Measurements from ENCODE around the gene TRIM77. TPM values are rescaled to one million over a fixed set of nuclear protein-coding genes. Genes with fewer than 3 reads are reported as not detected.
"Not testable (repeated sequence)": the region's sequence is repeated elsewhere in the genome, so short reads cannot be mapped to it uniquely, and the experiment has no call there.

TRIM77 gene
- polyA plus RNA-seq, 1 experiment: not detected

- no peak for DNase-seq (ENCODE audit: low read depth)
- TF ChIP-seq CTCF (IDR thresholded peaks at IDR 0.05; ENCODE audit: insufficient read depth, low read depth, low read length): no peak
- ChIA-PET CTCF (no interaction called here), POLR2A (no interaction called here)
- H3K27me3 ChIP-seq (ENCODE audit: control insufficient read depth, insufficient read depth, low read length): no peaks in the 10 kb centered on the region
- no peaks in the 10 kb centered on the region for H3K36me3 ChIP-seq (ENCODE audit: control insufficient read depth, insufficient read depth, low read length)
- H3K4me3 ChIP-seq (ENCODE audit: low read depth, low read length): no peak overlapping the region
Measured at GRCh38 chr11:89736566-89736965, 26.5 kb downstream of the TRIM77 start.

- no peak for DNase-seq (ENCODE audit: low read depth)
- TF ChIP-seq CTCF (IDR thresholded peaks at IDR 0.05; ENCODE audit: insufficient read depth, low read depth, low read length): no peak
- ChIA-PET POLR2A (no interaction called here), CTCF (no interaction called here)
- Histone ChIP-seq H3K36me3 (ENCODE audit: control insufficient read depth, insufficient read depth, low read length) (no peaks in the 10 kb centered on the region), H3K4me3 (ENCODE audit: low read depth, low read length) (no peak overlapping the region), H3K27me3 (ENCODE audit: control insufficient read depth, insufficient read depth, low read length) (no peaks in the 10 kb centered on the region)
Measured at GRCh38 chr11:89737116-89737515, 27.0 kb downstream of the TRIM77 start.

GRCh38 chr11:89741406-89741805, 31.3 kb downstream of the TRIM77 start:
- H3K4me3 ChIP-seq (ENCODE audit: low read depth, low read length); DNase-seq (ENCODE audit: low read depth); POLR2A ChIA-PET; H3K36me3 ChIP-seq (ENCODE audit: control insufficient read depth, insufficient read depth, low read length); H3K27me3 ChIP-seq (ENCODE audit: control insufficient read depth, insufficient read depth, low read length); CTCF ChIA-PET: not testable (repeated sequence)

- H3K27me3 ChIP-seq (ENCODE audit: control insufficient read depth, insufficient read depth, low read length); DNase-seq (ENCODE audit: low read depth); CTCF ChIA-PET; H3K4me3 ChIP-seq (ENCODE audit: low read depth, low read length); POLR2A ChIA-PET; H3K36me3 ChIP-seq (ENCODE audit: control insufficient read depth, insufficient read depth, low read length): not testable (repeated sequence)
Measured at GRCh38 chr11:89744158-89744557, 34.1 kb downstream of the TRIM77 start.

- POLR2A ChIA-PET; CTCF ChIA-PET; DNase-seq (ENCODE audit: low read depth); H3K4me3 ChIP-seq (ENCODE audit: low read depth, low read length); H3K36me3 ChIP-seq (ENCODE audit: control insufficient read depth, insufficient read depth, low read length); H3K27me3 ChIP-seq (ENCODE audit: control insufficient read depth, insufficient read depth, low read length): not testable (repeated sequence)
Measured at GRCh38 chr11:89750822-89751221, 40.7 kb downstream of the TRIM77 start.

Small RNAs within 50 kb of the gene (small RNA-seq; reads per million reads assigned to genes)
- gene AP003122.3 (ENCODE audit: insufficient read length, low read depth, low replicate concordance): not detected

Other genes starting within 250 kb of the TRIM77 start
- 3.7 and 7.0 TPM in 2 replicates for gene NOX4, start 218.9 kb upstream of the TRIM77 start, polyA plus RNA-seq (2011; rRNA removed)
- gene TRIM49, start 98.3 kb downstream of the TRIM77 start, polyA plus RNA-seq (2011; rRNA removed): not detected in 2 replicates
- not detected in 2 replicates for gene TRIM64B, start 168.2 kb downstream of the TRIM77 start, polyA plus RNA-seq (2011; rRNA removed)
- not detected in 2 replicates for gene TRIM49D1, start 211.9 kb downstream of the TRIM77 start, polyA plus RNA-seq (2011; rRNA removed)
- gene TRIM49D2, start 213.8 kb downstream of the TRIM77 start, polyA plus RNA-seq (2011; rRNA removed): not detected in 2 replicates

Measured in BJ (cell line).